Motor neuron (in vitro differentiated cells): Measurements from ENCODE around the gene VPS13A. TPM values are rescaled to one million over a fixed set of nuclear protein-coding genes. Genes with fewer than 3 reads are reported as not detected.
A peak's percentile ranks its signal among the peaks of the same experiment; 100 is the strongest.

Experiments used
- ATAC-seq, 8 experiments: fragments of 200-7000 bp; cut with Tn5 transposase; replicated peaks in 6 of 8; 2 replicates each; pipeline ENCODE4 v1.8.0; 2021; ENCODE audit warnings: mild to moderate bottlenecking in 8 of 8, moderate library complexity in 8 of 8
- H3K27ac ChIP-seq, 2 donors: fragments of 250-450 bp; sonication (Bioruptor Pico); 2 replicates each; pipeline ENCODE4 v1.9.0; 2021; ENCODE audit warnings: antibody characterized with exemption in 2 of 2, mild to moderate bottlenecking in 2 of 2, moderate library complexity in 1 of 2
- H3K4me1 ChIP-seq, 2 donors: fragments of 250-450 bp; sonication (Bioruptor Pico); replicated peaks in 1 of 2; 2 replicates each; pipeline ENCODE4 v1.6.1; 2021; ENCODE audit warnings: antibody characterized with exemption in 2 of 2, mild to moderate bottlenecking in 2 of 2, moderate library complexity in 1 of 2
- H3K4me3 ChIP-seq, 5 donors: fragments of 250-450 bp; sonication (Bioruptor Pico); 2 replicates each; pipeline ENCODE4 v1.9.0; 2021; ENCODE audit warnings: antibody characterized with exemption in 5 of 5, mild to moderate bottlenecking in 5 of 5, moderate library complexity in 4 of 5
- WGBS, 10 experiments: fragments of 450-650 bp; shearing (Covaris generic); methylation state at CpG; one replicate each; pipeline ENCODE4 v1.0.0; 2022; 5-methylcytosine and 5-hydroxymethylcytosine counted together
- in situ Hi-C, 9 experiments: fragments of 400-800 bp; cut with MboI; loops; one replicate each; pipeline ENCODE4 v1.15.0; 2021; ENCODE audit warnings: low sequenced_read_pairs in 9 of 9, low pct_unique_long_range_greater_than_20kb in 2 of 9; ENCODE audit not compliant: unreplicated experiment in 9 of 9
- total RNA-seq, 8 experiments: library from RNA; unstranded; fragments of 300-600 nt; gene quantifications; 2 replicates each; pipeline versions ENCODE4 v1.2.3 to v1.2.4, GENCODE V29; 2022

VPS13A gene
- 10 to 100 TPM; 14.4 to 42.7 (median 21.6) TPM for total RNA-seq

DNA sequence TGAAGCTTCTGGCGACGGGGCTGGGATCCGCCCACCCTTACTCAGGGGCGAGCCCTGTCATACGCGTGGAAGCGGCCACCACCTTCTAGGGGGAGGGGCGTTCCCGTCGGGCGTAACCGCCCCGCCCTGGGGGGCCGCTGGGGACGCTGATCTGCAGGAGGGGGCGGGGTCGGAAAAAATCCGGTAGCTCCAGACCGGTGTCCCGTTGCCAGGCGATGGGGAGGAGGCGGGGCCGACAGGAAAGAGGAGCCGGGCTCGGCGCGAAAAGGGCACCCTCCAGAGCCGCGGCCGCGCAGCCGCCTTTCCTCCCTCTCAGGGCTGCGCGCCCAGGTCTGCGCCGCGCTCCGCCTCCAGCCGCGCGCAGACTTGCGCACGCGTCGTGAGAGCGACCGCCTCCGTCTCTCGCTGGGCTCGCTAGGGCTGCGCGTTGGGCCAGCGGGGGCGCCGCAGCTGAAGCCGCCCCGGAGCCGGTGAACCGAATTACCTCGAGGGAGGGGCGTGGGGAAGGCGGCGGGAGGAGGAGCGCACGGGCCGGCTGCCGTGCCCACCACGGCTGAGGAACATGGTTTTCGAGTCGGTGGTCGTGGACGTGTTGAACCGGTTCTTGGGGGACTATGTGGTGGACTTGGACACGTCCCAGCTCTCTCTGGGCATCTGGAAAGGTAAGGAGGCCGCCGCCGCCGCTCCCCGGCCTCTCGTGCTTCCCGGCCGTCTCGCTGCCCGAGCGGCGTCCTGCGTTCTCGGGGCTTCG lies at the start of gene VPS13A:
TSS of gene VPS13A (plus strand) at position 392 of the 751 bp plus-strand sequence. CDS start at position 563, 171 bp downstream.
- in situ Hi-C loops = no loop called here
- WGBS, 10 experiments = 0 to 1% methylated on average over 2 to 15 of the region's 89 CpGs; no CpG with 5 or more reads in 8 of the 10 experiments
- H3K27ac ChIP-seq = peak within 1 kb of the TSS; percentile 33 to 39
- peak; percentile 81 to 92 (median 90) for ATAC-seq
- H3K4me1 ChIP-seq = peaks cover 6 to 13% of the 10 kb centered on the region in 2 donors
- H3K4me3 ChIP-seq = peak within 1 kb of the TSS; percentile 44 to 80 (median 63)

DNA sequence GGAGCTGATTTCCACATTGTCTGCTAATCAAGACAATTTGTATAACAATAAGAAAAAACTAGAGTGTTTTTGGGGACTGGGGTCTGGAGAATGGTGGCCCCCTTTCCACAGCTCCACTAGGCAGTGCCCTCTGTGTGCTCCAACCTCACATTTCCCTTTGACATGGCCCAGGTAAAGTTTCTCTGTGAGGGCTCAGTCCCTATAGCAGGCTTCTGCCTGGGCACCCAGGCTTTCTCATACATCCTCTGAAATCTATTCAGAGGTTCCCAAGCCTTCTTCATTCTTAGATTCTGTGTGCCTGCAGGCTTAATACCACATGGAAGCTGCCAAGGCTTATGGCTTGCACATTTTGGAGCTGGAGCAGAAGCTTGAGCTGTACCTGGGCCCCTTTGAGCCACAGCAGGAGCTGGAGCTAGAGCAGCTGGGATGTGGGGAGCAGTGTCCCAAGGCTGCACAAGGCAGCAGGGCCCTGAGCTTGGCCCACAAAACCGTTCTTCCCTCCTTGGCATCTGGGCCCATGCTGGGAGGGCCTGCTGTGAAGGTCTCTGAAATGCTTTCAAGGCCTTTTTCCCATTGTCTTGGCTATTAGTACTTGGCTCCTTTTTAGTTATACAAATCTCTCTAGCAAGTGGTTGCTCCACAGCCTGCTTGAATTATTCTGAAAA lies 49.1 kb upstream of the VPS13A start:
- in situ Hi-C loops = loop anchor here in 3 of 9 experiments (25.0 kb wide), 3 partner anchors 116 to 341 kb away; partner anchors contain the start of gene FOXB2 (in 1 of the 3)
- ATAC-seq = no peak
- H3K4me1 ChIP-seq = peaks cover 6 to 16% of the 10 kb centered on the region in 2 donors
- no peak overlapping the region for H3K27ac ChIP-seq
- H3K4me3 ChIP-seq = no peak overlapping the region
- 0 to 20% (median 0%) methylated on average over 1 of the region's 1 CpG; no CpG with 5 or more reads in 5 of the 10 experiments for WGBS, 10 experiments

DNA sequence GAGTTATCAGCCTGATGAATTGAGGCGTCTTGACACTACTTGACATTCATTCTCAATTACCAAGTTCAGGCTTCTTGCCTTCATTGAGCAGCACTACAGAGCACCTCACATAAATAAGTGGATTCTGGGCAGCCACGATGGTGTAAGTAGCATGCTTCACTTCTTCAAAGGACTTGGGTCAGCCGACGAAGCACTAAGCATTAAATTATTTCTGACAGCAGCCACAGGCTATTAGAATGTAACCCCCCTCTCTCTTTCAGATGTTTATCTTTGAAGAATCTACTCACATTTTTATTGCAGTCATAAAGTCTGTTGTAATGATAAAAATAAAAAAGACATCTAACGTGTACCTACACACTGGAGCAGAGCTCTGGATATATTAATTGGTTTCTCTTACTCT lies 45.9 kb upstream of the VPS13A start:
- peak in 5 of 8 experiments; percentile 39 to 75 (median 45) for ATAC-seq
- peaks cover 0 to 7% of the 10 kb centered on the region in 2 donors for H3K4me1 ChIP-seq
- 0 to 80% (median 17%) methylated on average over 1 to 5 of the region's 5 CpGs; no CpG with 5 or more reads in 1 of the 10 experiments for WGBS, 10 experiments
- in situ Hi-C loops = loop anchor here in 3 of 9 experiments (25.0 kb wide), 3 partner anchors 119 to 344 kb away; partner anchors contain the start of gene FOXB2 (in 1 of the 3)
- H3K4me3 ChIP-seq = no peak overlapping the region
- no peak overlapping the region for H3K27ac ChIP-seq

GRCh38 chr9:77133011-77133410 lies 44.3 kb upstream of the VPS13A start:
- WGBS, 10 experiments = 17 to 100% (median 62%) methylated on average over 1 of the region's 1 CpG; no CpG with 5 or more reads in 2 of the 10 experiments
- Histone ChIP-seq H3K27ac (no peak overlapping the region), H3K4me1 (peaks cover 0 to 5% of the 10 kb centered on the region in 2 donors), H3K4me3 (no peak overlapping the region)
- no peak for ATAC-seq
- in situ Hi-C loops = loop anchor here in 3 of 9 experiments (25.0 kb wide), 3 partner anchors 121 to 346 kb away; partner anchors contain the start of gene FOXB2 (in 1 of the 3)

DNA sequence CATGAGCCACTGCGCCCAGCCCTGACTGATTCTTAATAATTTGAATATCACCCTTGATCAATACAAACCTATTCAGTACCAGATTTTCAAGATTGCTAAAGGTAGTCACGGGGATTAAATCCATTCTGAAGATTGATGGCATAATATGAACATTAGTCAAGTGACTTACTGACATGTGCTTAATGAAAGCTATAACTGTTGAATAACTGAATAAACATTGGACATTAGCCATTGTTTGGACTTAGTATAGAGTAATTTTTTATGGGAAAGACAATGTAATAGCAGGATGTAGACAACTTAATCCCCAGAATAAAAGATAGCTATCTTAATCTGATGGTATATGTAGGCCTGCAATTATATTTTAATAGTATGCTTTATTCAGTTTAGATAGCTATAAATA lies 35.0 kb upstream of the VPS13A start:
- 50 to 93% (median 75%) methylated on average over 1 to 2 of the region's 2 CpGs; no CpG with 5 or more reads in 2 of the 10 experiments for WGBS, 10 experiments
- Histone ChIP-seq H3K4me1 (no peaks in the 10 kb centered on the region), H3K4me3 (no peak overlapping the region), H3K27ac (no peak overlapping the region)
- ATAC-seq = peak in 1 of 8 experiments; percentile 52
- in situ Hi-C loops = loop anchor here in 3 of 9 experiments (25.0 kb wide), 3 partner anchors 130 to 355 kb away; partner anchors contain the start of gene FOXB2 (in 1 of the 3)

DNA sequence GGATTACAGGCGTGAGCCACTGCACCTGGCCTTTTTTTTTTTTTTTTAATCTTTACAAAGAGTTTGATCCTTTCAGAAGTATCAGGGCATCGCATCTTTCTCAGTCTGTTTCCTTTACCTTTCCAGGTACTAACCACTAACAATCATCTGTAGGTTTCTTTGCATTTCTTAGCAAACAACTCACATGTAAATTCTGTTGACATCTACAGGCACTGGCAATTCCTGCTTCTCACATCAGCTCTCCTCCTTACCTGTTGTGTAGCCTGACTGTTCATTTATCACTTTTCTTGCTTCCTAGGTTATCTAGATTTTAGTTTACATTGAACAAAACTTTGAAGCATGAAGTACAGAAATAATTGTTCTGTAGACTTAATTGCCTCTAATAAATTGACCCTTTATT lies 27.5 kb upstream of the VPS13A start:
- Histone ChIP-seq H3K27ac (no peak overlapping the region), H3K4me3 (no peak overlapping the region), H3K4me1 (no peaks in the 10 kb centered on the region)
- in situ Hi-C loops = loop anchor here in 3 of 9 experiments (25.0 kb wide), 3 partner anchors 138 to 363 kb away; partner anchors contain the start of gene FOXB2 (in 1 of the 3)
- no peak for ATAC-seq
- 0 to 100% (median 63%) methylated on average over 1 to 2 of the region's 2 CpGs; no CpG with 5 or more reads in 3 of the 10 experiments for WGBS, 10 experiments

DNA sequence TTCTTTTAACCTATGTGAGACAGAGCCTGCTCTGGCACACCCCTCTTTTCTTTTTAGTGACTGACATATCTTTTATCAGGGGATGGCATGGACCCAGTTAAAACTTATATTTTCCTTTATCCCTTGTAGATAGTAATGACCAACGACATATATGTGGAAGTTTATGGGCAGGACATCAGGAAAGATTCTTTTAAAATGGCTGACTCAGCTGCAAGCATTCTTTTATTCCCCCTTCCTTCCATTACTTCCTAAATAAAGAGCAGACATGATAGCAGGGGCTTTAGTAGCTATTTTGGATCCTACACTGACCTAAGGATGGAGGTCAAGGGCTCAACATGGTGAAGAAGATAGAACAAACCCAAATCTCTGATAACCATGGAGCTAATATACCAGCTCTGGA lies 25.0 kb upstream of the VPS13A start:
- 0 to 60% (median 33%) methylated on average over 1 of the region's 1 CpG; no CpG with 5 or more reads in 3 of the 10 experiments for WGBS, 10 experiments
- Histone ChIP-seq H3K4me3 (no peak overlapping the region), H3K4me1 (no peaks in the 10 kb centered on the region), H3K27ac (no peak overlapping the region)
- in situ Hi-C loops = no loop called here
- ATAC-seq = no peak

- Histone ChIP-seq H3K4me1 (no peaks in the 10 kb centered on the region), H3K27ac (no peak overlapping the region), H3K4me3 (no peak overlapping the region)
- no peak for ATAC-seq
- in situ Hi-C loops = no loop called here
- WGBS, 10 experiments = 20 to 100% (median 50%) methylated on average over 1 to 2 of the region's 2 CpGs; no CpG with 5 or more reads in 5 of the 10 experiments
These were observed 20.5 kb upstream of the VPS13A start for GRCh38 chr9:77156646-77157371.

DNA sequence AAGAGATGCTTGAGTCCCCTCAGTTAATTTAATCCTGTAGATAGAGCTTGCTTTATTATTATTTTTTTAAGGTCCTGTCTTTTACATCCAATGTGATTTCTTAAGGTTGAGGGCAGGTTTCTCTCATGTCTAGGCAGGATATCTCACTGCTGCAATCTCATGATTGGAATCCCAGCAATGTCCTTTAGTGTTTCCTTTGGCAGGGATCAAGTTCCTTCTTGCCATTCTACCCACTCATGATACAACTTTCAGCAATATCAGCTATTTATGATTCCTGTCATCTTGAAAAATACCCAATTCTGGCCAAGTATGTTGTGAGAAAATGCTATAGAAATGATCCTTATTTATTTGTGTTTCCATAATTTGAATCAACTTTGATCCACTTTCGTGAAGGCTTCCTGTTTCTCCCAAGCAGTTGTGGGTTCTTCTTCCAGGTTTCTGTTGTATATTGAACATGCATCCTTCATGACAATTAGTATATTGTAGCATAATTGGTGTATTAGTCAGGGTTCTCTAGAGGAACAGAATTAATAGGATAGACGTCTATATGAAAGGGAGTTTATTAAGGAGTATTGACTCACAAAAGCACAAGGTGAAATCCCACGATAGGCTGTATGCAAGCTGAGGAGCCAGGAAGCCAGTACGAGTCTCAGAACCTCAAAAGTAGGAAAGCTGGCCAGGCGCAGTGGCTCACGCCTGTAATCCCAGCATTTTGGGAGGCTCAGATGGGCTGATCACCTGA lies 18.4 kb upstream of the VPS13A start:
- ATAC-seq = no peak

DNA sequence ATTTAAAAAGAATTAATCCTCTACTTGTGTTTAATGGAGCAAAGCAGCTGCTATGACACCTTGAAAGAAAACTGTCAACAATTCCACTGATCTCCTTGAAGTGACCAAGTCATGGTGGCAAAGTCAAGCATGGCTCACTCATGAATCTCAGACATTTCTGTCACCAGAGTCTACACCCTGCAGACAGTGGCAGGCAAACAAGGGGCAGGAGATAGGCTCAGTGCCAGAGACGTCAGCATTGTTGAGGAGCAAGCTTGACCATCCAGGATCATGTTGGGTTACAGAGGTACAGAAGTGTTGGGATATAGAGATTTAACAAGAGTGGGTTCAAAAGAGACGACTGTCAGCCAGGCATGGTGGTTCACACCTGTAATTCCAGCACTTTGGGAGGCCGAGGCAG lies 16.1 kb upstream of the VPS13A start:
- ATAC-seq = no peak
- Histone ChIP-seq H3K27ac (no peak overlapping the region), H3K4me3 (no peak overlapping the region), H3K4me1 (no peaks in the 10 kb centered on the region)
- in situ Hi-C loops = no loop called here
- WGBS, 10 experiments = 0 to 92% (median 88%) methylated on average over 1 to 3 of the region's 3 CpGs; no CpG with 5 or more reads in 4 of the 10 experiments

More for the DNA sequence above, 18.4 kb upstream of the VPS13A start:
- Histone ChIP-seq H3K4me3 (no peak overlapping the region), H3K4me1 (no peaks in the 10 kb centered on the region), H3K27ac (no peak overlapping the region)
- WGBS, 10 experiments = 41 to 100% (median 80%) methylated on average over 1 to 6 of the region's 6 CpGs
- in situ Hi-C loops = no loop called here

DNA sequence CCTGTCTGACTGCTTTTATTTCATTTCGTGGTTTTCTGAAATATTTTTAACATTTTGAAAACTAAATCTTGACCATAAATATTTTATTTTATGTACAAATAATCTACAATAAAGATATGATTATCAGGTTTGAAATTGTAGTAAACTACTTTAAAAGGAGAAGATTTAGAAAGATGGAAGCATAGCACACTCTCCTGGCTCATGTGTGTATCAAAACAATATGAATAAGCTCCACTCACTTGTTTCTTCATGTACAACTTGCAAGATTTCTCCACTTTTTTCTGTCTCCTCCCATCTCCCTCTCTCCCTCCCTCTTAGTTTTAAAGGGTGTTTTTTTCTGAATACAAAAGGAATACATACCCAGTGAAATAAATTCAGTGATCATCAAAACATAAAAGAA lies 15.4 kb upstream of the VPS13A start:
- Histone ChIP-seq H3K27ac (no peak overlapping the region), H3K4me3 (no peak overlapping the region), H3K4me1 (no peaks in the 10 kb centered on the region)
- 14 to 100% (median 72%) methylated on average over 1 of the region's 1 CpG; no CpG with 5 or more reads in 2 of the 10 experiments for WGBS, 10 experiments
- peak in 1 of 8 experiments; percentile 23 for ATAC-seq
- in situ Hi-C loops = no loop called here

DNA sequence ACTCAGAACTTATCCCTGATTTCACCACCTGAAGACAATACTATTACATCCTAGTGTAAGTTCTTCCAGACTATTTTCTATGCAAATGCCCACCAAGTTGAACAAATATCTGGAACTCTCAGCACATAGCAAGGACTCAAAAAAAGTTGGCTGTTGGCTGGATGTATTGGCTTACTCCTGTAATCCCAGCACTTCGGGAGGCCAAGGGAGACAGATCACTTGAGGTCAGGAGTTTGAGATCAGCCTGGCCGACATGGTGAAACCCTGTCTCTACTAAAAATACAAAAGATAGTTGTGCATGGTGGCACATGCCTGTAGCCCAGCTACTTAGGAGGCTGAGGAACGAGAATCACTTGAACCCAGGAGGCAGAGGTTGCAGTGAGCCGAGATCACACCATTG lies 15.0 kb upstream of the VPS13A start:
- 20 to 100% (median 84%) methylated on average over 1 to 3 of the region's 4 CpGs for whole genome bisulfite sequencing, 10 experiments
- ATAC-seq = no peak

More for the DNA sequence above, 15.0 kb upstream of the VPS13A start:
- no peak overlapping the region for H3K4me3 ChIP-seq
- H3K4me1 ChIP-seq = no peaks in the 10 kb centered on the region
- in situ Hi-C loops = no loop called here
- no peak overlapping the region for H3K27ac ChIP-seq
